Stimulated activated CD8-positive, alpha-beta memory T cell treated with anti-CD3 and anti-CD28 coated beads, Interleukin-15, amount 100 ng/mL, for 1 hour (primary cell): ENCODE measurements around the gene ACE.

Experiments
- DNase-seq: peaks from one replicate; pipeline ENCODE4 v3.0.0-alpha.2; 2020; ENCODE audit warnings: low read depth

ACE gene

DNA sequence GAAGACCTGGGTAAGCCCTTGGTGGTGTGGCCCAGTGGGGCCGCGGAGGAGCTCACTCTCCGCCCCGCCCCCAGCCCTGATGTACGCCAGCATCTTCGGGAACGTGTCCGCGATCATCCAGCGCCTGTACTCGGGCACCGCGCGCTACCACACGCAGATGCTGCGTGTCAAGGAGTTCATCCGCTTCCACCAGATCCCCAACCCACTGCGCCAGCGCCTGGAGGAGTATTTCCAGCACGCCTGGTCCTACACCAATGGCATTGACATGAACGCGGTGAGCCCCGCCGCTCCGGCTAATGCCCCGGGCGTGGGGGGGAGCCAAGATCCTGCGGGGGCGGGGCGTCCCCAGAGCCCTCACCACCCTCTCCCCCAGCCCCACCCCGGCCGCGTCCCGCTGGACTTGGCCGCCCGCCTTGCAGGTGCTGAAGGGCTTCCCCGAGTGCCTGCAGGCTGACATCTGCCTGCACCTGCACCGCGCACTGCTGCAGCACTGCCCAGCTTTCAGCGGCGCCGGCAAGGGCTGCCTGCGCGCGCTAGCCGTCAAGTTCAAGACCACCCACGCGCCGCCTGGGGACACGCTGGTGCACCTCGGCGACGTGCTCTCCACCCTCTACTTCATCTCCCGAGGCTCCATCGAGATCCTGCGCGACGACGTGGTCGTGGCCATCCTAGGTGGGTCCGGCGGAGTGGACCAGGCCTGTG is 61.3 kb downstream of the ACE start:
- DNase-seq, result no peak

DNA sequence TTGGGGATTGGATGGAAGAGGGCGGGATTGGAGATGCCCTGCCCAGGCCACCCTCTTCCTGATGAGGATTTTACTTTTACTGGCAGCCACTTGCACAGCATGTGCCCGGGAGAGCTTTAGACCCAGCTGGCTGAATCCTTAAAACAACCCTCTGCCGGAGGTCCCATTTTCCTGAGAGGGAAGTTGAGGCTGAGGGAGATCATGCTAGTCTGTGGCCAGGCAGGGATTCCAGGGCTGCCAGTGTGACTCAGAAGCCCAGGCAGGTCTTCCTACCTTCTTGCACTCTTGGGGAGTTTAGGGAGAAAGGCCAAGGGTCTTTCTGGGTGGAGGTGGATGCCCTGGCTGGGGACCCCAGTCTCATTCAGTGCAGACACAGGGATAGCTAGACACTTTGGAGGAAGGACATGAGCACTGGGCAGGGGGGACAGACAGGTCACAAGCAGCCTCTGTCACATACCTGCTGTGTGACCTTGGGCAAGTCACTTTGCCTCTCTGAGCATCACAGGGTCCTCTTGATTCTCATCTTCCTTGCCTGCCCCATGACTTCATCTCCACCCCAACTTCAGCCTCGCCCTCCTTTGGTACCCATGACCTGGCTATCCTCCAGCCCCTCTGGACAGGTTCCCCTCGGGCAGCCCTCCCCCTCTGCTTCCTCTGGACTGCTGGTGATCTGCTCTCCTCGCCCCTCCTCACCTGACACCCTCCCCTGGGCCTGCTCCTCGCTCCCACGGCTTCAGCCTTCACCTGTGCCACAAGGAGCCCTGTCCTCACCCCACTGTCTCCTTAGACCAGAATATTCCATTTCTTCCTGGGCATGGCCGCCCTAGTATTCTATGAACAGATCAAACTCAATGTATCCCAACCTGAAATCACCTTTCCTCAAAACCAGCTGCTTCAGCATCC is 62.1 kb downstream of the ACE start:
- no peak for DNase-seq

DNA sequence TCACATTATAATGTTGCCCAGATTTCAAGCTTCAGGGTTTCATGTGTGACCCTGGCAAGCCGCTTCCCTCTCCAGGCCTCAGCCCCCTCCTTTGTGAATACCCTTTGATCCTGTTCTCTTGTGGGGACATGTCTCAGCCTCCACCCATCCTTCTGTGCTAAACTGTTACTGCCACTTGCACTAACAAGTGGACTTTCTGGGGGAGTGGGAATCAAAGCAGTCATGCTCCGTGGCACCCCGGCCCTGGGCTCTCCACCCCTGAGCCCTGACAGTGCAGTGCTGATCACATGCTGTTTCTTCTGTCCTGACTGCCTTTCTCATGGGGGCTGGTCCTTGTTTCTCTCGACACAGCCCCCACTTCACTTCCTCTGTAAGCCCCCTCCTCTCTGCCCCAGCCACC is 63.7 kb downstream of the ACE start:
- no peak for DNase-seq

DNA sequence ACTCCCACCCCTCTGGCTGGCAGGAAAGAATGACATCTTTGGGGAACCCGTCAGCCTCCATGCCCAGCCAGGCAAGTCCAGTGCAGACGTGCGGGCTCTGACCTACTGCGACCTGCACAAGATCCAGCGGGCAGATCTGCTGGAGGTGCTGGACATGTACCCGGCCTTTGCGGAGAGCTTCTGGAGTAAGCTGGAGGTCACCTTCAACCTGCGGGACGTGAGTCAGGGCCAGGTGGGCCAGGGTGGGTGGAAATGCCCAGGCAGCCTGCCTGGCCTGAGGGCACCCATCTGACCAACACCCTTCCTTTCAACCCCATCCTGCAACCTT is 65.3 kb downstream of the ACE start:
- no peak for DNase-seq

DNA sequence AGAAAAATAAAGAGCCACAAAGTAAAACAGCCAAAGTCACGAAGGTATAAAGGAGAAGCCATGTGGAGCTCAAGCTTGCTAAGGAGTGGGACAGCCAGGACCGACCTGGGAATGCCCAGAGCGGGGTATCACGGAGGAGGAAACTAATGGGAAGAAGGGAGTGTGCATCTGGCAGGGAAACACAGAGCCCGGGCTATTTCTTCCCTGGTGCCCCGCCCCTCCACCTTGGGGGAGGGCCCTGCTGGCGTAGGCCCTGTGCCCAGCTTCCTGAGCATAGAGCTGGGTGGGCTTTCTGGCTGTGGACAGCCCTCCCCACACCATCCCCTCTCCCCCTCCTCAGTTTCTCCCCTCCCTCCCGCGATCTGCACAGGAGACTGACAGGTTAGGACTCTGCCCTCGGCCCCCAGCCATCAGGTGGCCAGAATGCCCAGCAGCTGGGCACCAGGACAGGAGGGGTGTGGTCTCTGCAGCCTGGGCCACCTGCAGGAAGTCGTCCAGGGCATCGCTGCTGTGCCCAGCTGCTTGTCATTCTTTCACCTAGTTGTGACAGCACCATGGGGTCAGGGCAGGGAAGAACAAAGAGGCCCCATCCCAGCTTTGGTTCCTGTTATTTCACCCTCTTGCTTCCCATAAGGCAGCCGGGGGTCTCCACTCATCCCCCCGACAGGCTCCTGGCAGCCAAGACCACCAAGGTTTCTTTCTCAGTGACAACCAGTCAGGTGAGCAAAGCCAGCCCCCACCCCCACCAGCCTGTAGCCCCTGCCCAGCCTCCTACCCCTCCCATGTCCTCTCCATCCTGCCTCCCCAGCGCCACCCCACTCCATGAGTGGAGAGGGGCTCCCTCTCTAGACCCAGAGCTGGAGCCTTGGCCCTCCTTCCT is 66.3 kb downstream of the ACE start:
- DNase-seq, result no peak

- DNase-seq, result no peak
Observed at GRCh38 chr17:63543822-63544420, 67.1 kb downstream of the ACE start.

DNA sequence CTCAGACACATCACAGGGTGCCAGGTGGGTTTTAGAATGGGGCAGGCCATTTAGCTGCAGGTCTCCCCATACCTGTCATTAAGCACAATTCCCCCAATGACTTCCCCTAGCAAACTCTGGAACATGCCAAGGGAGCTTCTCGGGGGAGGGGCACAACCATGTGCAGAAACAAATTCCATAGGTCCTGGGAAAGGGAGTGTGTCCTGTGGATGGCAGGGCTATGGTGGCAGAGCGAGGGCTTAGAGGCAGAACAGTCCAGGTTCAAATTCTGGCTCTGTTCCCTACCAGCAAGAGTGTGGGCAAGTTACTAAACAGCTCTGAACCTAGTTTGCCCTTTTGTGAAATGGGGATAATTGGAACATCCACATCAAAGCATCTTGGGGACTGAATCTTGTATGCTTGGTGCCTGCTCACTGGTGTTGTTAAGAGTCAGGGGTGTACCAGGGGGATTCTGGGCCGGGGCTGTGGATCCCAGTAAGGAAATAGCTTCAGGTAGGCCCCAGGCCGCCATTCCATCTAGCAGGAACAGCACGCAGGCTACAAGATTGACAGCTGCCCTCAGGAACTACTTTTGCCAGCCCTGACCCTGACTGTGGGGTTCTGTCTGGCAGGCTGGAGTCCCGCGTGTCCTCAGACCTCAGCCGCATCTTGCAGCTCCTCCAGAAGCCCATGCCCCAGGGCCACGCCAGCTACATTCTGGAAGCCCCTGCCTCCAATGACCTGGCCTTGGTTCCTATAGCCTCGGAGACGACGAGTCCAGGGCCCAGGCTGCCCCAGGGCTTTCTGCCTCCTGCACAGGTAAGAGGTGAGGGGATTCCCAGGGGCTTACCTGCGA is 67.8 kb downstream of the ACE start:
- DNase-seq, result no peak

GRCh38 chr17:63546308-63547082 is 69.6 kb downstream of the ACE start:
- DNase-seq, result no peak

GRCh38 chr17:63547083-63547523 is 70.2 kb downstream of the ACE start:
- no peak for DNase-seq
